Spleen (tissue), 11 donors: ENCODE data around the gene HES4. TPM values are rescaled to one million over a fixed set of nuclear protein-coding genes. Genes with fewer than 3 reads are reported as not detected.

Source experiments
- DNase-seq: peaks from one replicate; pipeline ENCODE4 v3.0.0-alpha.2; 2020
- H3K27ac ChIP-seq, 8 donors: fragments of 200-600 bp; sonication (generic) in 7 of 8; 1 replicate in 4 of 8; 2 replicates in 4 of 8; pipeline versions ENCODE4 v1.5.0 to v1.8.0; 2016 to 2021; ENCODE audit warnings: inconsistent platforms in 4 of 8, mild to moderate bottlenecking in 4 of 8, moderate library complexity in 1 of 8
- H3K27me3 ChIP-seq, 7 donors: fragments of 200-600 bp; sonication (generic) in 6 of 7; replicated peaks in 1 of 7; 1 replicate in 4 of 7; 2 replicates in 3 of 7; pipeline versions ENCODE4 v1.5.0 to v1.8.0; 2016 to 2021; ENCODE audit warnings: inconsistent platforms in 3 of 7, mild to moderate bottlenecking in 1 of 7
- H3K36me3 ChIP-seq, 6 donors: fragments of 200-600 bp; sonication (generic) in 5 of 6; 1 replicate in 4 of 6; 2 replicates in 2 of 6; pipeline versions ENCODE4 v1.5.0 to v1.8.0; 2016 to 2021; ENCODE audit warnings: inconsistent platforms in 2 of 6
- H3K4me1 ChIP-seq, 6 donors: fragments of 200-600 bp; sonication (generic) in 5 of 6; 1 replicate in 3 of 6; 2 replicates in 3 of 6; pipeline versions ENCODE4 v1.5.0 to v1.8.0; 2016 to 2021; ENCODE audit warnings: inconsistent platforms in 3 of 6
- H3K4me3 ChIP-seq, 8 donors: fragments of 200-600 bp; sonication (generic) in 7 of 8; 1 replicate in 4 of 8; 2 replicates in 4 of 8; pipeline versions ENCODE4 v1.5.0 to v1.8.0; 2016 to 2021; ENCODE audit warnings: inconsistent platforms in 4 of 8, mild to moderate bottlenecking in 4 of 8, moderate library complexity in 2 of 8
- H3K9me3 ChIP-seq, 8 donors: fragments of 200-600 bp; sonication (generic) in 7 of 8; 1 replicate in 4 of 8; 2 replicates in 4 of 8; pipeline versions ENCODE4 v1.5.0 to v1.8.0; 2016 to 2021; ENCODE audit warnings: inconsistent platforms in 4 of 8
- CTCF ChIP-seq, 11 experiments: fragments of 200-600 bp in 7 of 11; fragments of 450-650 bp in 4 of 11; sonication (generic) in 4 of 11; IDR thresholded peaks in 8 of 11; conservative IDR thresholded peaks in 3 of 11; 1 replicate in 7 of 11; 2 replicates in 4 of 11; pipeline versions ENCODE4 v1.4.0 to v1.8.0; 2016 to 2021; ENCODE audit warnings: antibody characterized with exemption in 11 of 11, inconsistent platforms in 4 of 11, mild to moderate bottlenecking in 1 of 11
- POLR2A ChIP-seq, 3 donors: fragments of 450-650 bp; IDR thresholded peaks; one replicate each; pipeline ENCODE4 v1.5.1; 2017; ENCODE audit warnings: antibody characterized with exemption in 3 of 3, mild to moderate bottlenecking in 1 of 3
- POLR2AphosphoS5 ChIP-seq, 3 donors: sonication (generic); formaldehyde crosslinking; IDR thresholded peaks; one replicate each; pipeline ENCODE4 v1.5.1; 2017; ENCODE audit warnings: antibody characterized with exemption in 3 of 3
- WGBS, 5 donors: extraction: QIAGEN DNeasy Blood & Tissue Kit in 3 of 5; methylation state at CpG; one replicate each; pipeline versions ENCODE4 v1.1.5 to v1.1.7; 2013 to 2018; 5-methylcytosine and 5-hydroxymethylcytosine counted together
- intact Hi-C: fragments of 100-400 bp; cut with DNase I; formaldehyde crosslinking; loops from one replicate; pipeline ENCODE4 v1.15.0; 2023; ENCODE audit warnings: low total_unique reads
- polyA plus RNA-seq, 3 donors: library from polyadenylated mRNA; stranded (reverse); fragments of 200-250 nt; gene quantifications; one replicate each; pipeline ENCODE4 v1.2.1, GENCODE V29; 2013
- total RNA-seq, 7 donors: library from RNA; depleted of rRNA in 3 of 7; stranded (reverse); fragments of >200 nt in 3 of 7; fragmentation: NEBNext Ultra II Directional in 4 of 7; extraction: Animal tissue kit (Norgen Biotek cat#: 25700) in 4 of 7; gene quantifications; one replicate each; pipeline versions ENCODE4 v1.1.0 to v1.2.1, GENCODE V29; 2016 to 2021
- donor health status: healthy with polysubstance abuse.
- donor health status: DM: no; HTN: no; CAD: no; lungs with moderate emphysema.
- donor health status: DM: no; HTN: no; CAD: no.
- donor health status: Bipolar disorder and iron deficiency.
- donor health status: healthy.
- donor health status: DM: no; HTN: no; CAD: no.
- donor health status: DM: yes; HTN: yes; CAD: no.

HES4 gene
- total and polyA plus RNA-seq, 10 donors, result 3.8 to 64.3 (median 20.6) TPM

GRCh38 chr1:1026599-1027413 lies 26.9 kb upstream of the HES4 start:
- Histone ChIP-seq H3K4me3 (no peak overlapping the region), H3K27me3 (peaks cover 0 to 35% (median 6%) of the 10 kb centered on the region in 7 donors), H3K36me3 (no peaks in the 10 kb centered on the region), H3K9me3 (no peaks in the 10 kb centered on the region), H3K27ac (no peak overlapping the region), H3K4me1 (peaks cover 0 to 55% (median 14%) of the 10 kb centered on the region in 6 donors)
- intact Hi-C loops, result no loop called here
- TF ChIP-seq CTCF (IDR thresholded peaks at IDR 0.05 in 8 of 11, conservative IDR thresholded peaks at IDR 0.05 in 3 of 11) (no peak), POLR2AphosphoS5 (IDR thresholded peaks at IDR 0.05) (no peak), POLR2A (IDR thresholded peaks at IDR 0.05) (no peak)
- 46 to 59% (median 55%) methylated on average over 5 to 21 of the region's 21 CpGs for WGBS, 5 donors
- no peak for DNase-seq

GRCh38 chr1:1025730-1026129 lies 25.8 kb upstream of the HES4 start:
- DNase-seq, result no peak
- WGBS, 5 donors, result 79 to 90% (median 89%) methylated on average over 9 to 10 of the region's 10 CpGs
- H3K27me3 ChIP-seq, result peaks cover 0 to 38% (median 8%) of the 10 kb centered on the region in 7 donors
- no peaks in the 10 kb centered on the region for H3K36me3 ChIP-seq
- no peak overlapping the region for H3K27ac ChIP-seq
- H3K9me3 ChIP-seq, result no peaks in the 10 kb centered on the region
- TF ChIP-seq POLR2A (IDR thresholded peaks at IDR 0.05) (no peak), CTCF (IDR thresholded peaks at IDR 0.05 in 8 of 11, conservative IDR thresholded peaks at IDR 0.05 in 3 of 11) (no peak), POLR2AphosphoS5 (IDR thresholded peaks at IDR 0.05) (no peak)
- H3K4me3 ChIP-seq, result no peak overlapping the region
- H3K4me1 ChIP-seq, result peaks cover 5 to 58% (median 20%) of the 10 kb centered on the region in 6 donors
- intact Hi-C loops, result no loop called here

- Histone ChIP-seq H3K4me1 (peaks cover 9 to 65% (median 27%) of the 10 kb centered on the region in 6 donors), H3K9me3 (no peaks in the 10 kb centered on the region), H3K36me3 (no peaks in the 10 kb centered on the region), H3K27ac (no peak overlapping the region), H3K4me3 (no peak overlapping the region), H3K27me3 (peaks cover 0 to 45% (median 15%) of the 10 kb centered on the region in 7 donors)
- DNase-seq, result no peak
- peak in 1 of 3 donors; percentile 40 for TF ChIP-seq POLR2AphosphoS5 (IDR thresholded peaks at IDR 0.05)
- TF ChIP-seq CTCF (IDR thresholded peaks at IDR 0.05 in 8 of 11, conservative IDR thresholded peaks at IDR 0.05 in 3 of 11), result no peak
- no peak for TF ChIP-seq POLR2A (IDR thresholded peaks at IDR 0.05)
- WGBS, 5 donors, result 64 to 84% (median 68%) methylated on average over 14 to 31 of the region's 31 CpGs
- intact Hi-C loops, result no loop called here
Measured at GRCh38 chr1:1024771-1025699, 25.1 kb upstream of the HES4 start.
